DND-41 (cell line): Measurements from ENCODE around the gene VAV2.

Source experiments
- ATAC-seq: fragments of 200-7000 bp; cut with Tn5 transposase; 3 replicates; pipeline ENCODE4 v1.9.1; 2021; ENCODE audit warnings: low read depth; ENCODE audit not compliant: insufficient read depth
- DNase-seq: peaks from one replicate; pipeline ENCODE4 v3.0.0-alpha.2; 2020
- H2AFZ ChIP-seq: 2 replicates; pipeline ENCODE4 v1.6.0; 2012; ENCODE audit warnings: low read depth, low read length
- H3K27ac ChIP-seq: 2 replicates; pipeline ENCODE4 v1.5.1; 2012; ENCODE audit warnings: low read length, inconsistent platforms
- H3K27me3 ChIP-seq: fragments of 200-600 bp; sonication (generic); 2 replicates; pipeline ENCODE4 v1.6.0; 2012; ENCODE audit warnings: low read length, mild to moderate bottlenecking, inconsistent platforms; ENCODE audit not compliant: insufficient read depth, poor library complexity
- H3K36me3 ChIP-seq: 2 replicates; pipeline ENCODE4 v1.5.1; 2012; ENCODE audit warnings: low read length, inconsistent platforms; ENCODE audit not compliant: insufficient read depth
- H3K4me1 ChIP-seq: 2 replicates; pipeline ENCODE4 v1.5.1; 2012; ENCODE audit warnings: mild to moderate bottlenecking, low read length; ENCODE audit not compliant: insufficient read depth
- H3K4me2 ChIP-seq: 2 replicates; pipeline ENCODE4 v1.6.0; 2012; ENCODE audit warnings: mild to moderate bottlenecking, moderate library complexity, low read length, inconsistent platforms; ENCODE audit not compliant: insufficient read depth
- H3K4me3 ChIP-seq, 2 experiments: fragments of 200-600 bp in 1 of 2; shearing (Covaris generic) in 1 of 2; 2 replicates each; pipeline ENCODE4 v1.5.1; 2012 to 2016; ENCODE audit warnings: inconsistent platforms in 2 of 2, low read length in 2 of 2, mild to moderate bottlenecking in 2 of 2, low read depth in 1 of 2, moderate library complexity in 1 of 2
- H3K79me2 ChIP-seq: 2 replicates; pipeline ENCODE4 v1.6.0; 2012; ENCODE audit warnings: low read length, inconsistent platforms; ENCODE audit not compliant: insufficient read depth
- H3K9ac ChIP-seq: 2 replicates; pipeline ENCODE4 v1.6.0; 2012; ENCODE audit warnings: low read depth, mild to moderate bottlenecking, inconsistent platforms, low read length, moderate library complexity
- H3K9me3 ChIP-seq: 2 replicates; pipeline ENCODE4 v1.5.1; 2012; ENCODE audit warnings: low read length, moderate library complexity, mild to moderate bottlenecking, inconsistent platforms; ENCODE audit not compliant: insufficient read depth, severe bottlenecking
- H4K20me1 ChIP-seq: 2 replicates; pipeline ENCODE4 v1.6.0; 2012; ENCODE audit warnings: low read length; ENCODE audit not compliant: insufficient read depth
- EZH2 ChIP-seq: IDR thresholded peaks from 3 replicates; pipeline ENCODE4 v1.6.1; 2012; ENCODE audit warnings: borderline replicate concordance, low read depth, mild to moderate bottlenecking, moderate library complexity, low read length, inconsistent platforms; ENCODE audit not compliant: severe bottlenecking
- TF ChIP-seq, protein P1 (sequence below): IDR thresholded peaks from 2 replicates; pipeline ENCODE4 v1.5.1; 2012; ENCODE audit warnings: borderline replicate concordance, low read length, moderate library complexity, mild to moderate bottlenecking; ENCODE audit not compliant: poor library complexity, severe bottlenecking; ENCODE audit errors: extremely low read depth

Gene VAV2

GRCh38 chr9:133854048-133854447 lies 138.1 kb downstream of the VAV2 start:
- TF ChIP-seq, protein P1, sequence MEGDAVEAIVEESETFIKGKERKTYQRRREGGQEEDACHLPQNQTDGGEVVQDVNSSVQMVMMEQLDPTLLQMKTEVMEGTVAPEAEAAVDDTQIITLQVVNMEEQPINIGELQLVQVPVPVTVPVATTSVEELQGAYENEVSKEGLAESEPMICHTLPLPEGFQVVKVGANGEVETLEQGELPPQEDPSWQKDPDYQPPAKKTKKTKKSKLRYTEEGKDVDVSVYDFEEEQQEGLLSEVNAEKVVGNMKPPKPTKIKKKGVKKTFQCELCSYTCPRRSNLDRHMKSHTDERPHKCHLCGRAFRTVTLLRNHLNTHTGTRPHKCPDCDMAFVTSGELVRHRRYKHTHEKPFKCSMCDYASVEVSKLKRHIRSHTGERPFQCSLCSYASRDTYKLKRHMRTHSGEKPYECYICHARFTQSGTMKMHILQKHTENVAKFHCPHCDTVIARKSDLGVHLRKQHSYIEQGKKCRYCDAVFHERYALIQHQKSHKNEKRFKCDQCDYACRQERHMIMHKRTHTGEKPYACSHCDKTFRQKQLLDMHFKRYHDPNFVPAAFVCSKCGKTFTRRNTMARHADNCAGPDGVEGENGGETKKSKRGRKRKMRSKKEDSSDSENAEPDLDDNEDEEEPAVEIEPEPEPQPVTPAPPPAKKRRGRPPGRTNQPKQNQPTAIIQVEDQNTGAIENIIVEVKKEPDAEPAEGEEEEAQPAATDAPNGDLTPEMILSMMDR: no peak
- TF ChIP-seq EZH2: no peak
- H4K20me1 ChIP-seq: peaks cover 5% of the 10 kb centered on the region; the same call in 1 of the 2 replicates

GRCh38 chr9:133853331-133853730 lies 138.8 kb downstream of the VAV2 start:
- DNase-seq (no peak), ATAC-seq (no peak)
- no peaks in the 10 kb centered on the region for H3K36me3 ChIP-seq
- H3K4me3 ChIP-seq: no peak overlapping the region
- no peak overlapping the region for H2AFZ ChIP-seq
- no peak for TF ChIP-seq EZH2
- TF ChIP-seq, protein P1: no peak
- no peak overlapping the region for H3K27ac ChIP-seq
- H3K9ac ChIP-seq: no peak overlapping the region
- H3K79me2 ChIP-seq: no peaks in the 10 kb centered on the region
- H3K9me3 ChIP-seq: no peaks in the 10 kb centered on the region
- H3K4me1 ChIP-seq: no peaks in the 10 kb centered on the region
- H3K27me3 ChIP-seq: no peaks in the 10 kb centered on the region
- H4K20me1 ChIP-seq: peaks cover 5% of the 10 kb centered on the region; the same call in 1 of the 2 replicates
- H3K4me2 ChIP-seq: no peak overlapping the region

More at GRCh38 chr9:133854048-133854447, 138.1 kb downstream of the VAV2 start:
- H3K79me2 ChIP-seq: no peaks in the 10 kb centered on the region
- H3K4me2 ChIP-seq: no peak overlapping the region
- no peak for DNase-seq
- no peak overlapping the region for H3K27ac ChIP-seq
- H3K4me3 ChIP-seq: no peak overlapping the region
- H3K36me3 ChIP-seq: no peaks in the 10 kb centered on the region
- ATAC-seq: no peak
- no peak overlapping the region for H2AFZ ChIP-seq
- no peaks in the 10 kb centered on the region for H3K9me3 ChIP-seq
- H3K4me1 ChIP-seq: no peaks in the 10 kb centered on the region
- no peaks in the 10 kb centered on the region for H3K27me3 ChIP-seq
- no peak overlapping the region for H3K9ac ChIP-seq

- TF ChIP-seq, protein P1: no peak
- TF ChIP-seq EZH2: no peak
- H3K4me2 ChIP-seq: no peak overlapping the region
- no peaks in the 10 kb centered on the region for H3K4me1 ChIP-seq
- no peaks in the 10 kb centered on the region for H3K36me3 ChIP-seq
- ATAC-seq: no peak
- no peak overlapping the region for H3K27ac ChIP-seq
- H3K27me3 ChIP-seq: no peaks in the 10 kb centered on the region
- H3K4me3 ChIP-seq: no peak overlapping the region
- H3K9me3 ChIP-seq: no peaks in the 10 kb centered on the region
- no peak overlapping the region for H3K9ac ChIP-seq
- DNase-seq: no peak
- no peak overlapping the region for H2AFZ ChIP-seq
- no peaks in the 10 kb centered on the region for H3K79me2 ChIP-seq
- H4K20me1 ChIP-seq: peaks cover 5% of the 10 kb centered on the region; the same call in 1 of the 2 replicates
Measured at GRCh38 chr9:133852431-133852830, 139.7 kb downstream of the VAV2 start.

DNA sequence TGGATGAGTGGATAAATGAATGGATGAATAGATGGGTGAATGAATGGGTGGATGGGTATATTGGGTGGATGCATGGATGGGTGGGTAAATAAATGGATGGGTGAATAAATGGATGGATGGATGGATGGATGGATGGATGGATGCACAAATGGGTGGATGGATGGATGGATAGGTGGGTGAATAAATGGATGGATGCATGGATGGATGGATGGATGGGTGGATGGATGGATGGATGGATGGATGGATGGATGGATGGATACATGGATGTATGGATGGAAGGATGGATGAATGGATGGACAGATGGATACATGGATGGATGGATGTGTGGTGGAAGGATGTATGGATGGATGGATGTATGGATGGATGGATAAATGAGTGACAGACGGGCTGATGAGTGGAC lies 140.4 kb downstream of the VAV2 start:
- peaks cover 5% of the 10 kb centered on the region; the same call in 1 of the 2 replicates for H4K20me1 ChIP-seq
- no peak overlapping the region for H3K4me2 ChIP-seq

More for the DNA sequence above, 140.4 kb downstream of the VAV2 start:
- ATAC-seq: no peak
- H3K27ac ChIP-seq: no peak overlapping the region
- no peaks in the 10 kb centered on the region for H3K27me3 ChIP-seq
- no peaks in the 10 kb centered on the region for H3K79me2 ChIP-seq
- no peak overlapping the region for H3K9ac ChIP-seq
- no peaks in the 10 kb centered on the region for H3K9me3 ChIP-seq
- no peaks in the 10 kb centered on the region for H3K36me3 ChIP-seq
- no peak for DNase-seq
- no peak overlapping the region for H2AFZ ChIP-seq
- H3K4me3 ChIP-seq: no peak overlapping the region
- TF ChIP-seq, protein P1: no peak
- no peak for TF ChIP-seq EZH2
- no peaks in the 10 kb centered on the region for H3K4me1 ChIP-seq
